HG02981 (cell line): Measurements from ENCODE around the gene NFIC.

Experiments
- ATAC-seq: cut with Tn5 transposase; IDR thresholded peaks from one replicate; pipeline ENCODE4 v1.9.1; 2021; ENCODE audit warnings: mild to moderate bottlenecking, moderate library complexity; ENCODE audit not compliant: unreplicated experiment

The NFIC gene

GRCh38 chr19:3358689-3359014 is 7.7 kb upstream of the NFIC start:
- ATAC-seq, result no peak

GRCh38 chr19:3359015-3359918 is 7.1 kb upstream of the NFIC start:
- no peak for ATAC-seq

GRCh38 chr19:3359919-3360420 is 6.4 kb upstream of the NFIC start:
- no peak for ATAC-seq

- ATAC-seq, result no peak
Observed at GRCh38 chr19:3360421-3361383, 5.7 kb upstream of the NFIC start.

- ATAC-seq, result no peak
Observed at GRCh38 chr19:3361384-3362216, 4.8 kb upstream of the NFIC start.

DNA sequence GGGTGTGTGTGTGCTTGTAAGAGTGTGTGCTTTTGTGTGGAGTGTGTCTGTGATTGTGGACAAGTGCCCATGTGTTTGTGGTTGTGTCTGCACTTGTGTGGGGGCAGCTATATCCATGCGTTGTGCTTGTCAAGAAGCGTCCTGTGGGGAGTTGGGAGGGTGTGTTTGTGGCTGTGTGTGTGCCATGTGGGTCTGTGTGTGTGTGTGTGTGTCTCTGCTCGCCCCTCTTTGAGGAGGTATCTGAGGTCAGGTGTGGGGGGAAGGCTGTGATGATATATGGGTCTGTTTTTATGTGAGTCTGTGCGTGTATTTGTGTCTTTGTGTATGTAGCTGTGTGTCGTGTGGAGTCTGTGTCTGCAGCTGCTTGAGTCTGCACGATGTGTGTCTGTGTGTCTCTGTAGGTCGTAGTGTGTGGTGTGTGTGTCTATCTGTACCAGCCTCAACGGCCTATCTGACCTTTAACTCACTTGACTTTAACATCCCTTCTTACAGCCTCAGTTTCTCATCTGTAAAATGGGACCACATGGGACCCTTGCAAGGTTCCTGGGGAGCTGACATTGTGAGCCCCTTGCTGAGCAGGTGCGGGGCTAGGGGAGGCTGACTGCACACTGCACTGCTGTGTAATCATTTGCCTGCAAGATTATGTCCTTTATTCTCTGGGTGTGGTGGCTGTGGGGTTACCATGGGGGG is 4.0 kb upstream of the NFIC start:
- no peak for ATAC-seq

DNA sequence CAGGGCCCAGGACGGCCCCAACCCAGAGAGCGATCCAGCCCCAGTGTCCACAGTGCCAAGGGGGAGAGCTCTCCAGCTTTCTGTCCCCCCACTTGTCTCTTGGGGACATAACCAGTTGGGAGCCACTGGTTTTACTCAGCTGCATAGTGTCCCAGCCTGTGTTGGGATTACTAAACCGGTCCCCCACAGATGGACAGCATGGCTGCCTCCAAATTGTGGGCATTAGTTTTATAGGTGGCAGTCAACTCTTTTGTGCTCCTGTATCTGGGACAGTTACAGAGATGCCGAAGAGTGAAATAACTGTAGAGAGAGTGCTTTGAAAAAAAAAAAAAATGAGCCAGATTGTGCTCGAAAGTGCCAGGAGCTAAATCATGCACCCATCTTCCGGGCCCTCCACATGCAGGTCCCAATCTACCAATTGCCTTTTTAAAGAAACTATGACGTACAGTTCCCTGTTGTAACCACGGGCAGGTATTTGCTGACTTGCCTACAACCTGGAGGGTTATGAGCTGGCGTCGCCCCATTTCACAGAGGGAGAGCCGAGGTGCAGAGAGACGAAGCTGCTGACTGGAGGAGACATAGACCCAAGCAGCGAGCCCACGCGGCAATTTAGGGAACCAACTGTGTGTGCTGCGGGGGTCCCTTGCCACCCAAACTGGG is 2.4 kb upstream of the NFIC start:
- ATAC-seq, result no peak

DNA sequence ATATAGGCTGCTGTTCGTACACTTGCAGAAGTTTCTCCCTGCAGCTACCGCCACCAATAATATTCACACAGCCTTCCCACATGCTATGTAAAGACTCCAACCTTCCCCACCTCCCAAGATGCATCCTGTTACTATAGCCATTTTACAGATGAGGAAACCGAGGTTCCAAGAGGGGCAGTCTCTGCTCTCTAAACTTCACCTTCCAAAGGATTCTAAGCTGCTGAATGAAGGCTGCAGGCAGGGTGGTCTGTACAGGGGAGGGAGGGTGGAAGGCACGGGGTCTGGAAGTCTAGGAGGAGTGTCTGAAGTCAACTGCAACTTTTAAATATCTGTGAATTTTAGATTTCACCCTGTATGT is 1.9 kb upstream of the NFIC start:
- no peak for ATAC-seq

DNA sequence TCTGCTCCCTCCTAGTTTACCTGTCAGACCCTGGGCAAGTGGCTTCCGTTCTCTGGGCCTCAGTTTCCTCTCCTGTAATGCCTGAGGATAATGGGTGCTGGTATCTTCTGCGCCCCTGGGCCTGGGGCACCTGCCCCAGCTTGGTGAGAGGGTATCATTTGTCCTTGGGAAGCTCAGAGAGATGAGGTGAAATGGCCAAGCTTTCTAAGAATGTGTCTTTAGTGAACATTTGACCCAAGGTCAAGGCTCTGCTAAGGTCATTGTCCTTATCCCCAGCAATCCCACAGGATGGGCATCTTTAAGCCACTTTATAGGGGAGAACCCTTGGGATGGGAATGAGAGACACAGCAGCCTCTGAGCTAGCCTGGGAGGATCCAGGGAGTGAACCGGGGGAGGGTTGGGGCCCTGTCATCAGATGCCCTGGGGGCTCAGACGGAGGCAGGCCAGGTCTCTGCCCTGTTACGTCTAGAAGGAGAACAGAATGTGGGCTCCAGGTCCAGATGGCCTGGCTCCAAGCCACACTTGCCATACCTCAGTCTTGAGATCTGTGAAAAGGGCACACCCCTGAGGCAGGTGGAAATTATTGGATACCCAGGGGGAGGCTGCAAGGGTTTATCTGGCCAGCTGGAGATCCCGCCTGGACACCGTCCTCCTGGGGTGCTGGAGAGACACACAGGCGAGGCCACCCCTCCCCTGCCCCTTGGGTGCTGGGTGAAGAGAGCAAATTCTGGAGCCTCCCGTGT is 1.1 kb upstream of the NFIC start:
- ATAC-seq, result no peak

GRCh38 chr19:3366753-3367627 is 607 bp downstream of the NFIC start:
- no peak for ATAC-seq

- no peak for ATAC-seq
Observed at GRCh38 chr19:3367628-3368440, 1.5 kb downstream of the NFIC start.

- ATAC-seq, result no peak
Observed at GRCh38 chr19:3368441-3368795, 2.0 kb downstream of the NFIC start.

GRCh38 chr19:3368848-3369336 is 2.5 kb downstream of the NFIC start:
- no peak for ATAC-seq

GRCh38 chr19:3369337-3370213 is 3.2 kb downstream of the NFIC start:
- ATAC-seq, result no peak

DNA sequence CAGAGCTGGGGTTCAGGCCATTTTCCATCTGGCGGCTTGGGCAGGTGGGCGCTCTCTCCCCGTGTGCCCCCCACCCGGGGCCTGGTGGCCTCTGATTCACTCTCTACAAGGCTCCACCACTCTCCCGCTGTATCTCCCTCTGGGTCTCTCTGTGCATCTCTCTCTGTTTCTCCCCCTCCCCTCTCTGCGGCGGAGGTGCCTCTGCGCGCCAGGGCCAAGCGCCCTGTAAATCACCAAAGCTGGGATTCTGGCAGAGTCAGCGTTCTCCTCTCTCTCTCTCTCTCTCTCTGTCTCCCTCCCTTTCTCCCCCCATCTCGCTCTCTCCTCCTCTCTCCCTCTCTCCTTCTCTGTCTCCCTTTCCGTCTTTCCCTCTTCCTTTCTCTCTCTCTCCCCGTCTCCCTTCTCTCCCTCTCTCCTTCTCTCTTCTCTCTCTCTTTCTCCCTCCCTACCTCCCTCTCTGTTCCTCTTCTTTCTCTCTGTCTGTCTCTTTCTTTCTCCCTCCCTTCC is 3.9 kb downstream of the NFIC start:
- ATAC-seq, result no peak
